Esophagus squamous epithelium (tissue), 5 donors: Measurements from ENCODE around the gene CRYL1. TPM values are rescaled to one million over a fixed set of nuclear protein-coding genes. Genes with fewer than 3 reads are reported as not detected.

Source experiments
- DNase-seq: peaks from one replicate; lab custom pipeline; 2025; lab: John Stamatoyannopoulos, UW
- H3K27ac ChIP-seq, 4 donors: fragments of 200-600 bp; sonication (generic); one replicate each; pipeline ENCODE4 v1.5.1; 2016 to 2019; ENCODE audit warnings: mild to moderate bottlenecking in 1 of 4
- H3K27me3 ChIP-seq, 4 donors: fragments of 200-600 bp; sonication (generic); 1 replicate in 3 of 4; 2 replicates in 1 of 4; pipeline versions ENCODE4 v1.5.1 to v1.6.0; 2017 to 2021; ENCODE audit warnings: antibody characterized with exemption in 1 of 4
- H3K36me3 ChIP-seq, 3 donors: fragments of 200-600 bp; sonication (generic); one replicate each; pipeline ENCODE4 v1.5.1; 2016 to 2019
- H3K4me1 ChIP-seq, 3 donors: fragments of 200-600 bp; sonication (generic); one replicate each; pipeline ENCODE4 v1.5.1; 2017 to 2019
- H3K4me3 ChIP-seq, 4 donors: fragments of 200-600 bp; sonication (generic); 1 replicate in 3 of 4; 2 replicates in 1 of 4; pipeline ENCODE4 v1.5.1; 2016 to 2019; ENCODE audit warnings: mild to moderate bottlenecking in 2 of 4, moderate library complexity in 1 of 4
- H3K9me3 ChIP-seq, 3 donors: fragments of 200-600 bp; sonication (generic); one replicate each; pipeline ENCODE4 v1.5.1; 2016 to 2019
- CTCF ChIP-seq, 6 experiments: fragments of 450-650 bp in 4 of 6; fragments of 200-600 bp in 2 of 6; sonication (generic) in 2 of 6; IDR thresholded peaks; one replicate each; pipeline ENCODE4 v1.5.1; 2016 to 2019; ENCODE audit warnings: antibody characterized with exemption in 6 of 6, mild to moderate bottlenecking in 4 of 6, moderate library complexity in 4 of 6
- POLR2A ChIP-seq, 4 donors: fragments of 450-650 bp; IDR thresholded peaks; one replicate each; pipeline ENCODE4 v1.6.1; 2017; ENCODE audit warnings: antibody characterized with exemption in 4 of 4, mild to moderate bottlenecking in 4 of 4, moderate library complexity in 3 of 4
- WGBS, 2 donors: methylation state at CpG; one replicate each; pipeline ENCODE4 v1.1.5; 2018; 5-methylcytosine and 5-hydroxymethylcytosine counted together
- intact Hi-C: fragments of 100-400 bp; cut with DNase I; formaldehyde crosslinking; loops from one replicate; pipeline ENCODE4 v1.15.0; 2022
- total RNA-seq, 4 donors: library from RNA; depleted of rRNA; stranded (reverse); fragments of >200 nt; gene quantifications; one replicate each; pipeline ENCODE4 v1.1.0, GENCODE V29; 2016
- donor health status: DM: yes; HTN: yes; CAD: no.

CRYL1 gene
- 10 to 100 TPM; 12.5 to 41.2 (median 24.4) TPM for total RNA-seq

- H3K4me3 ChIP-seq = peak within 1 kb of the TSS; percentile 66 to 90 (median 78)
- no peaks in the 10 kb centered on the region for H3K27me3 ChIP-seq
- peaks cover 0 to 31% (median 8%) of the 10 kb centered on the region in 3 donors for H3K4me1 ChIP-seq
- TF ChIP-seq POLR2A (IDR thresholded peaks at IDR 0.05) (peak in 2 of 4 donors; percentile 53 to 69), CTCF (IDR thresholded peaks at IDR 0.05) (no peak)
- intact Hi-C loops = no loop called here
- no peaks in the 10 kb centered on the region for H3K36me3 ChIP-seq
- WGBS, 2 donors = 0 to 1% methylated on average over 7 to 18 of the region's 89 CpGs
- H3K9me3 ChIP-seq = no peaks in the 10 kb centered on the region
- DNase-seq = peak; percentile 32
- H3K27ac ChIP-seq = peak within 1 kb of the TSS; percentile 80 to 94 (median 88)
Measured at GRCh38 chr13:20525601-20526544, at the start of gene CRYL1. Gene CRYL1 (minus strand): TSS chr13:20525857. CDS start chr13:20525794, 63 bp downstream.

- Histone ChIP-seq H3K9me3 (no peaks in the 10 kb centered on the region), H3K4me3 (no peak overlapping the region), H3K4me1 (peaks cover 0 to 2% (median 0%) of the 10 kb centered on the region in 3 donors), H3K36me3 (peaks cover 0 to 19% (median 0%) of the 10 kb centered on the region in 3 donors), H3K27ac (no peak overlapping the region), H3K27me3 (no peaks in the 10 kb centered on the region)
- intact Hi-C loops = no loop called here
- 68 to 80% methylated on average over 2 of the region's 2 CpGs for WGBS, 2 donors
- TF ChIP-seq POLR2A (IDR thresholded peaks at IDR 0.05) = no peak
- no peak for TF ChIP-seq CTCF (IDR thresholded peaks at IDR 0.05)
- no peak for DNase-seq
Measured at GRCh38 chr13:20573636-20574035, 48.0 kb upstream of the CRYL1 start.

- intact Hi-C loops = no loop called here
- TF ChIP-seq POLR2A (IDR thresholded peaks at IDR 0.05) = no peak
- no peak for TF ChIP-seq CTCF (IDR thresholded peaks at IDR 0.05)
- H3K27ac ChIP-seq = no peak overlapping the region
- H3K4me1 ChIP-seq = peaks cover 0 to 7% (median 0%) of the 10 kb centered on the region in 3 donors
- no peaks in the 10 kb centered on the region for H3K9me3 ChIP-seq
- peaks cover 0 to 19% (median 0%) of the 10 kb centered on the region in 3 donors for H3K36me3 ChIP-seq
- H3K27me3 ChIP-seq = no peaks in the 10 kb centered on the region
- no peak for DNase-seq
- WGBS, 2 donors = 51 to 56% methylated on average over 4 of the region's 4 CpGs
- H3K4me3 ChIP-seq = no peak overlapping the region
Measured at GRCh38 chr13:20573186-20573585, 47.5 kb upstream of the CRYL1 start.

GRCh38 chr13:20571676-20572075, 46.0 kb upstream of the CRYL1 start:
- no peak overlapping the region for H3K4me3 ChIP-seq
- H3K36me3 ChIP-seq = peaks cover 0 to 12% (median 0%) of the 10 kb centered on the region in 3 donors
- H3K27ac ChIP-seq = no peak overlapping the region
- H3K27me3 ChIP-seq = no peaks in the 10 kb centered on the region
- intact Hi-C loops = no loop called here
- peaks cover 0 to 15% (median 6%) of the 10 kb centered on the region in 3 donors for H3K4me1 ChIP-seq
- no peak for TF ChIP-seq POLR2A (IDR thresholded peaks at IDR 0.05)
- no peak for TF ChIP-seq CTCF (IDR thresholded peaks at IDR 0.05)
- H3K9me3 ChIP-seq = no peaks in the 10 kb centered on the region
- no peak for DNase-seq

- Histone ChIP-seq H3K4me3 (no peak overlapping the region), H3K27me3 (no peaks in the 10 kb centered on the region), H3K9me3 (peaks cover 0 to 4% (median under 1%) of the 10 kb centered on the region in 3 donors), H3K4me1 (peaks cover 0 to 19% (median 10%) of the 10 kb centered on the region in 3 donors), H3K36me3 (peaks cover 0 to 6% (median 0%) of the 10 kb centered on the region in 3 donors), H3K27ac (no peak overlapping the region)
- WGBS, 2 donors = 86 to 96% methylated on average over 1 of the region's 1 CpG
- intact Hi-C loops = no loop called here
- DNase-seq = no peak
- TF ChIP-seq POLR2A (IDR thresholded peaks at IDR 0.05) (no peak), CTCF (IDR thresholded peaks at IDR 0.05) (no peak)
Measured at GRCh38 chr13:20570517-20570916, 44.9 kb upstream of the CRYL1 start.
